HEK293 (cell line): Measurements from ENCODE around the gene PLCD4.

Experiments used
- CTCF ChIA-PET: fragments of 350-600 bp; formaldehyde crosslinking; extraction: SDS; loops from one replicate; lab custom pipeline; 2021; ENCODE audit warnings: antibody characterized with exemption; lab: Yijun Ruan, JAX
- POLR2A ChIA-PET: fragments of 300-600 bp; formaldehyde crosslinking; extraction: SDS; loops from one replicate; lab custom pipeline; 2020; ENCODE audit warnings: antibody characterized with exemption, inconsistent platforms; lab: Yijun Ruan, JAX
- H3K27ac ChIP-seq: fragments of 200-500 bp; sonication (Bioruptor generic); 2 replicates; pipeline ENCODE4 v1.5.1; 2014; ENCODE audit warnings: low read depth, low read length, control low read depth, inconsistent platforms; ENCODE audit errors: extremely low read depth
- H3K36me3 ChIP-seq, 2 experiments: fragments of 200-500 bp in 1 of 2; sonication (Bioruptor generic) in 1 of 2; 1 replicate in 1 of 2; 2 replicates in 1 of 2; pipeline ENCODE4 v1.5.1; 2014 to 2017; ENCODE audit warnings: inconsistent platforms in 2 of 2, low read length in 2 of 2; ENCODE audit not compliant: control insufficient read depth in 2 of 2, insufficient read depth in 1 of 2
- H3K4me1 ChIP-seq: fragments of 200-500 bp; sonication (Bioruptor generic); 2 replicates; pipeline ENCODE4 v1.5.1; 2014; ENCODE audit warnings: mild to moderate bottlenecking, low read length, inconsistent platforms; ENCODE audit not compliant: control insufficient read depth, insufficient read depth
- H3K4me3 ChIP-seq: 2 replicates; pipeline ENCODE4 v1.5.1; 2011; ENCODE audit warnings: low read depth, mild to moderate bottlenecking, control low read depth, low read length, moderate library complexity
- H3K9me3 ChIP-seq: fragments of 200-500 bp; sonication (Bioruptor generic); 2 replicates; pipeline ENCODE4 v1.5.1; 2014; ENCODE audit warnings: low read depth, low read length, inconsistent platforms; ENCODE audit not compliant: control insufficient read depth, insufficient read depth
- CTCF ChIP-seq: fragments of 450-650 bp; formaldehyde crosslinking; IDR thresholded peaks from 2 replicates; pipeline ENCODE4 v1.5.1; 2016; ENCODE audit warnings: missing biosample characterization, missing genetic modification characterization
- ELK4 ChIP-seq: IDR thresholded peaks from 2 replicates; pipeline ENCODE4 v1.6.1; 2011; ENCODE audit warnings: mild to moderate bottlenecking, low read depth, low read length, borderline replicate concordance
- HOXD13 ChIP-seq: sonication (generic); formaldehyde crosslinking; IDR thresholded peaks from 2 replicates; pipeline ENCODE4 v1.8.0; 2022; ENCODE audit warnings: missing genetic modification reagents, borderline replicate concordance
- SCRT2 ChIP-seq: fragments of 450-650 bp; formaldehyde crosslinking; IDR thresholded peaks from 2 replicates; pipeline ENCODE4 v1.5.1; 2016; ENCODE audit warnings: missing biosample characterization, missing genetic modification characterization
- ZBTB1 ChIP-seq: fragments of 450-650 bp; formaldehyde crosslinking; IDR thresholded peaks from 2 replicates; pipeline ENCODE4 v1.5.1; 2016; ENCODE audit warnings: missing biosample characterization, missing genetic modification characterization
- ZBTB11 ChIP-seq: fragments of 450-650 bp; formaldehyde crosslinking; conservative IDR thresholded peaks from 2 replicates; pipeline ENCODE4 v1.5.1; 2016; ENCODE audit warnings: low read depth, missing biosample characterization, missing genetic modification characterization
- ZBTB21 ChIP-seq: fragments of 450-650 bp; formaldehyde crosslinking; IDR thresholded peaks from 2 replicates; pipeline ENCODE4 v1.5.1; 2017; ENCODE audit warnings: missing biosample characterization, missing genetic modification characterization
- ZBTB7A ChIP-seq: fragments of 450-650 bp; formaldehyde crosslinking; IDR thresholded peaks from 2 replicates; pipeline ENCODE4 v1.5.1; 2016; ENCODE audit warnings: low read depth, missing biosample characterization, missing genetic modification characterization
- ZNF132 ChIP-seq: fragments of 450-650 bp; formaldehyde crosslinking; IDR thresholded peaks from 2 replicates; pipeline ENCODE4 v1.5.1; 2017; ENCODE audit warnings: missing biosample characterization, missing genetic modification characterization, borderline replicate concordance
- ZNF335 ChIP-seq: fragments of 450-650 bp; formaldehyde crosslinking; conservative IDR thresholded peaks from 2 replicates; pipeline ENCODE4 v1.5.1; 2016; ENCODE audit warnings: missing biosample characterization, missing genetic modification characterization
- ZNF398 ChIP-seq: fragments of 450-650 bp; formaldehyde crosslinking; IDR thresholded peaks from 2 replicates; pipeline ENCODE4 v1.5.1; 2017; ENCODE audit warnings: missing biosample characterization, missing genetic modification characterization
- ZNF488 ChIP-seq: fragments of 450-650 bp; formaldehyde crosslinking; IDR thresholded peaks from 2 replicates; pipeline ENCODE4 v1.5.1; 2016; ENCODE audit warnings: missing biosample characterization, missing genetic modification characterization
- ZNF645 ChIP-seq: fragments of 450-650 bp; formaldehyde crosslinking; IDR thresholded peaks from 2 replicates; pipeline ENCODE4; 2016; ENCODE audit warnings: missing biosample characterization, missing genetic modification characterization
- ZNF776 ChIP-seq: fragments of 450-650 bp; formaldehyde crosslinking; IDR thresholded peaks from 2 replicates; pipeline ENCODE4 v1.5.0; 2017; ENCODE audit warnings: missing biosample characterization, missing genetic modification characterization, borderline replicate concordance
- ZNF830 ChIP-seq: fragments of 450-650 bp; IDR thresholded peaks from 2 replicates; pipeline ENCODE4 v1.5.0; 2018; ENCODE audit warnings: missing biosample characterization, missing genetic modification characterization, low read depth, mild to moderate bottlenecking, moderate library complexity
- ZSCAN5A ChIP-seq: fragments of 450-650 bp; formaldehyde crosslinking; IDR thresholded peaks from 2 replicates; pipeline ENCODE4 v1.5.1; 2016; ENCODE audit warnings: missing biosample characterization, missing genetic modification characterization

The PLCD4 gene

GRCh38 chr2:218568190-218569037 is 39.3 kb upstream of the PLCD4 start, which contains the start of the genes CNOT9 and USP37 (continued):
- TF ChIP-seq ZNF645 (no peak), SCRT2 (tag by site-specific recombination) (no peak), CTCF (tag by site-specific recombination) (peak; percentile 41; the same call in 1 of the 2 replicates), HOXD13 (no peak), ZSCAN5A (tag by site-specific recombination) (0 out of 2 replicates have a peak, but pooled peaks have one; percentile 39), ZNF132 (no peak), ZBTB1 (tag by site-specific recombination) (peak; percentile 67; the same call in 1 of the 2 replicates)

- H3K4me1 ChIP-seq = peaks cover 6% of the 10 kb centered on the region
- ChIA-PET POLR2A (no interaction called here), CTCF (no interaction called here)
- H3K36me3 ChIP-seq = peaks cover 22 to 55% of the 10 kb centered on the region in 2 experiments
- peak overlapping the region; percentile 78 for H3K4me3 ChIP-seq
- TF ChIP-seq ZBTB11 (peak; percentile 74), ZNF776 (tag by site-specific recombination) (no peak), ZBTB7A (tag by site-specific recombination) (0 out of 2 replicates have a peak, but pooled peaks have one; percentile 2), ZNF335 (tag by site-specific recombination) (peak; percentile 7; the same call in 1 of the 2 replicates)
- no peaks in the 10 kb centered on the region for H3K9me3 ChIP-seq
- peak overlapping the region; percentile 83 for H3K27ac ChIP-seq
Observed at GRCh38 chr2:218569038-218569431, 38.7 kb upstream of the PLCD4 start.

- H3K9me3 ChIP-seq = no peaks in the 10 kb centered on the region
- H3K27ac ChIP-seq = peak overlapping the region; percentile 83
- peaks cover 27 to 55% of the 10 kb centered on the region in 2 experiments for H3K36me3 ChIP-seq
- peaks cover 6% of the 10 kb centered on the region for H3K4me1 ChIP-seq
- ChIA-PET POLR2A (no interaction called here), CTCF (interaction anchor here (0.7 kb wide), 1 partner anchor 20 kb away, joined by 3 read pairs; no protein-coding TSS in a partner anchor)
- peak overlapping the region; percentile 78 for H3K4me3 ChIP-seq
- TF ChIP-seq ZNF398 (no peak), ZBTB21 (tag by site-specific recombination) (no peak), ZNF488 (tag by site-specific recombination) (no peak), ELK4 (no peak), ZNF830 (tag by site-specific recombination) (no peak)
Observed at GRCh38 chr2:218569661-218570500, 37.8 kb upstream of the PLCD4 start.
